Measurements from ENCODE around the gene NAT16. TPM values are rescaled to one million over a fixed set of nuclear protein-coding genes. Genes with fewer than 3 reads are reported as not detected.

NAT16 gene
- total and polyA plus RNA-seq, 2 of the 13 experiments (the other 11 are each of a cell fraction or from before 2014, with no cell fraction given), result 0.04 TPM; not detected in 1

GRCh38 chr7:101200862-101201599 lies 20.9 kb upstream of the NAT16 start, which contains the start of gene MOGAT3 (continued):
- TF ChIP-seq CEBPZ (IDR thresholded peaks at IDR 0.05; ENCODE audit: low read length) (no peak), MAFK (conservative IDR thresholded peaks at IDR 0.05 in 1 of 2, IDR thresholded peaks at IDR 0.05 in 1 of 2; ENCODE audit: low read length in 2 of 2) (no peak), RFX5 (IDR thresholded peaks at IDR 0.05; ENCODE audit: low read depth, low read length) (no peak), STAT5B (CRISPR knock-in tag; IDR thresholded peaks at IDR 0.05) (no peak), ZNF616 (CRISPR knock-in tag; IDR thresholded peaks at IDR 0.05; ENCODE audit: low read depth) (no peak; the same call in 1 of the 2 replicates), HNRNPLL (IDR thresholded peaks at IDR 0.05; ENCODE audit: low read depth, low read length, poor library complexity, severe bottlenecking) (no peak), MAF1 (CRISPR knock-in tag; IDR thresholded peaks at IDR 0.05; ENCODE audit: borderline replicate concordance) (no peak), ZFP91 (CRISPR knock-in tag; IDR thresholded peaks at IDR 0.05; ENCODE audit: borderline replicate concordance) (peak; percentile 17; the same call in 1 of the 2 replicates), TBL1XR1 (IDR thresholded peaks at IDR 0.05; ENCODE audit: borderline replicate concordance, low read length, partially characterized antibody) (peak; percentile 69), PAWR (CRISPR knock-in tag; IDR thresholded peaks at IDR 0.05; ENCODE audit: borderline replicate concordance) (no peak), HES4 (CRISPR knock-in tag; IDR thresholded peaks at IDR 0.05; ENCODE audit: borderline replicate concordance) (no peak), SKI (IDR thresholded peaks at IDR 0.05; ENCODE audit: partially characterized antibody) (peak; percentile 91), ZBTB14 (CRISPR knock-in tag; IDR thresholded peaks at IDR 0.05) (no peak), NFAT5 (CRISPR knock-in tag; IDR thresholded peaks at IDR 0.05) (no peak), FOXP1 (IDR thresholded peaks at IDR 0.05) (peak; percentile 43; the same call in 1 of the 2 replicates), FOXP1 (CRISPR knock-in tag; IDR thresholded peaks at IDR 0.05) (peak; percentile 65), TBP (CRISPR knock-in tag; IDR thresholded peaks at IDR 0.05) (no peak), ZC3H4 (CRISPR knock-in tag; IDR thresholded peaks at IDR 0.05; ENCODE audit: borderline replicate concordance) (peak; percentile 65; the same call in 1 of the 2 replicates)
